ENCODE data around the gene NR2C2AP. TPM values are rescaled to one million over a fixed set of nuclear protein-coding genes. Genes with fewer than 3 reads are reported as not detected.
A peak's percentile ranks its signal among the peaks of the same experiment; 100 is the strongest.

The NR2C2AP gene
- total and polyA plus RNA-seq, 2 of the 4 experiments (the other 2 are of a cell fraction), result 5.4 to 9.0 TPM

DNA sequence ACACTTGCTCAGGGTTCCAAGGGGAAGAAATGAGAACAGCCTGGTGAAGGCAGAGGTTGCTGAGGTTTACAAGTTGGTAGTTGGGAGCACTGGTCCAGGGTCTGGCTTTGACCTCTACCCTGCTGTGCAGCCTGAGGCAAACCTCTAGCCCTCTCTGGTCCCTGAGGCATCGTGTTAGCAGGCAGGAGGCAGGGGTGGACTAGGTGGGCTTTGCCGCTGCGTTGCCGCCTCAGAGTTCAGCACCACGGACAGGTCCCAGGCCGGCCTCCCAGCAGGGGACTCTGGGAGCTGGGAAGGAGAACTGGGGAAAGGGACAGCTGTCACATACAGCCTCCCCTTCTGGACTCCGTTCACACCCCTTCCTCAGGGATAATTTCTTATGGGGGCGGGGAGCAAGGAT lies 11.7 kb upstream of the NR2C2AP start:
- intact Hi-C loops (cut with micrococcal nuclease), result no loop called here
- H4K91ac ChIP-seq (ENCODE audit: insufficient read depth, low read depth, low read length), result no peak overlapping the region
- H4K8ac ChIP-seq (ENCODE audit: low read depth in 2 of 2, low read length in 2 of 2), result no peak overlapping the region
- H3K9me3 ChIP-seq (ENCODE audit: control insufficient read depth, insufficient read depth, low read length), result no peaks in the 10 kb centered on the region
- no peak overlapping the region for H2AK9ac ChIP-seq (replicated peaks; ENCODE audit: low read depth, low read length, poor library complexity)
- H3K56ac ChIP-seq (ENCODE audit: extremely low read depth, insufficient read depth, low read length), result no peak overlapping the region
- in situ Hi-C loops (cut with MboI; ENCODE audit: low sequenced_read_pairs), result no loop called here
- no peak overlapping the region for H3K23ac ChIP-seq (ENCODE audit: low read depth, low read length)
- H2BK120ac ChIP-seq (ENCODE audit: low read depth, low read length), result no peak overlapping the region
- H3K4me1 ChIP-seq (ENCODE audit: control insufficient read depth, insufficient read depth, low read length), result no peaks in the 10 kb centered on the region
- 0 out of 2 replicates have a peak, but pooled peaks cover 2% of the 10 kb centered on the region for H3K9me1 ChIP-seq (ENCODE audit: insufficient read depth, low read length)
- BruUV-seq (replicated peaks), result no TSS peak
- no peak overlapping the region for H3K4me3 ChIP-seq (ENCODE audit: insufficient read depth, low read depth, low read length)
- H3K18ac ChIP-seq (ENCODE audit: low read depth, low read length), result no peak overlapping the region
- no peak overlapping the region for H3K14ac ChIP-seq (replicated peaks; ENCODE audit: low read depth, low read length)
- DNase-seq, result peak; percentile 39
- no peaks in the 10 kb centered on the region for H3K36me3 ChIP-seq (ENCODE audit: control insufficient read depth, insufficient read depth, low read length)
- dilution Hi-C loops (cut with HindIII; ENCODE audit: low sequenced_read_pairs, unreplicated experiment), result no loop called here
- TF ChIP-seq MXI1 (IDR thresholded peaks at IDR 0.05; ENCODE audit: borderline replicate concordance, low read depth, low read length), result 0 out of 2 replicates have a peak, but pooled peaks have one; percentile 17
- no peak for TF ChIP-seq NFE2L2 (IDR thresholded peaks at IDR 0.05; ENCODE audit: low read depth, low read length)
- TF ChIP-seq RCOR1 (IDR thresholded peaks at IDR 0.05; ENCODE audit: insufficient replicate concordance, low read length), result peak; percentile 47
- WGBS, 2 experiments (ENCODE audit: extremely low coverage in 2 of 2, insufficient read length in 1 of 2), result 5% methylated on average over 4 of the region's 8 CpGs; no CpG with 5 or more reads in 1 of the 2 experiments
- H3K9ac ChIP-seq (ENCODE audit: low read depth, low read length), result no peak overlapping the region
- no peak overlapping the region for H2BK5ac ChIP-seq (ENCODE audit: low read depth, low read length, poor library complexity, severe bottlenecking)
- ChIA-PET CTCF (interaction anchor here (1.3 kb wide), 1 partner anchor 10 kb away, joined by 3 read pairs; no protein-coding TSS in a partner anchor), POLR2A (ENCODE audit: unreplicated experiment) (no interaction called here)
- H2AK5ac ChIP-seq (ENCODE audit: low read depth, low read length), result no peak overlapping the region
- ATAC-seq (ENCODE audit: low read depth), result peak; percentile 89
- no peaks in the 10 kb centered on the region for H3K79me1 ChIP-seq (ENCODE audit: low read depth in 1 of 2, low read length in 2 of 2)
- H2AFZ ChIP-seq (replicated peaks; ENCODE audit: low read length, poor library complexity), result peak overlapping the region; percentile 32
- H2BK20ac ChIP-seq (ENCODE audit: low read depth, low read length), result no peak overlapping the region
- H3K27me3 ChIP-seq (ENCODE audit: control insufficient read depth, insufficient read depth, low read length), result peaks cover 29% of the 10 kb centered on the region
- H2BK15ac ChIP-seq (ENCODE audit: low read depth, low read length), result no peak overlapping the region
- no peak overlapping the region for H4K5ac ChIP-seq (ENCODE audit: low read depth, low read length)
- no peak overlapping the region for H3K4me2 ChIP-seq (ENCODE audit: low read depth, low read length)
- peaks cover 6% of the 10 kb centered on the region; the same call in 1 of the 2 replicates for H4K20me1 ChIP-seq (ENCODE audit: insufficient read depth, low read length)
- no peak overlapping the region for H3K4ac ChIP-seq (ENCODE audit: low read depth, low read length)
- H3K27ac ChIP-seq (ENCODE audit: insufficient read depth, low read length), result no peak overlapping the region

All from IMR-90 (cell line).